Testis (tissue), 2 donors: Measurements from ENCODE around the gene EPPIN.

ENCODE experiments used
- POLR2A ChIP-seq: fragments of 450-650 bp; IDR thresholded peaks from one replicate; pipeline ENCODE4 v1.6.1; 2017; ENCODE audit warnings: antibody characterized with exemption, mild to moderate bottlenecking, moderate library complexity
- TF ChIP-seq, protein P1 (sequence below), 3 experiments: fragments of 450-650 bp in 2 of 3; fragments of 200-600 bp in 1 of 3; sonication (generic) in 1 of 3; IDR thresholded peaks; one replicate each; pipeline ENCODE4 v1.5.1; 2016 to 2019; ENCODE audit warnings: antibody characterized with exemption in 3 of 3, mild to moderate bottlenecking in 2 of 3, moderate library complexity in 1 of 3

DNA sequence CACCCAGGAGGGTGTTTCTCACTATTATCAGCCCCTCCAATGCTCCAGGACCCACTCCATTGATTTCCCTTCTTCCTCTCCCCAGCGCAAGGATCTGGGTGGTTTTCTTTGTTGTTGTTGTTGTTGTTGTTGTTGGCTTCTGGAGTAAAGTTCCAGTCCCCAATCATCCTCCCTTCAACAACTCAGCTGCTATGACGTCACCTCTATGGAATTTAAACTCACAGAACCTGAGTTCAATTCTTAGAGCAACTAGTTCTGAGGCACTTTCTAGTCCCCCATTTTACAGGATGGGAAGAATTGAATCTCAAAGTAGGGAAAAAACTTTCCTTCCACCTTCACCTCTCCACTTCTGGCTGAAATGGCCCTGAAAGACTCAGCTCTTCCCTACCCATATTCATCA lies 41.6 kb upstream of the EPPIN start:
- TF ChIP-seq, protein P1, sequence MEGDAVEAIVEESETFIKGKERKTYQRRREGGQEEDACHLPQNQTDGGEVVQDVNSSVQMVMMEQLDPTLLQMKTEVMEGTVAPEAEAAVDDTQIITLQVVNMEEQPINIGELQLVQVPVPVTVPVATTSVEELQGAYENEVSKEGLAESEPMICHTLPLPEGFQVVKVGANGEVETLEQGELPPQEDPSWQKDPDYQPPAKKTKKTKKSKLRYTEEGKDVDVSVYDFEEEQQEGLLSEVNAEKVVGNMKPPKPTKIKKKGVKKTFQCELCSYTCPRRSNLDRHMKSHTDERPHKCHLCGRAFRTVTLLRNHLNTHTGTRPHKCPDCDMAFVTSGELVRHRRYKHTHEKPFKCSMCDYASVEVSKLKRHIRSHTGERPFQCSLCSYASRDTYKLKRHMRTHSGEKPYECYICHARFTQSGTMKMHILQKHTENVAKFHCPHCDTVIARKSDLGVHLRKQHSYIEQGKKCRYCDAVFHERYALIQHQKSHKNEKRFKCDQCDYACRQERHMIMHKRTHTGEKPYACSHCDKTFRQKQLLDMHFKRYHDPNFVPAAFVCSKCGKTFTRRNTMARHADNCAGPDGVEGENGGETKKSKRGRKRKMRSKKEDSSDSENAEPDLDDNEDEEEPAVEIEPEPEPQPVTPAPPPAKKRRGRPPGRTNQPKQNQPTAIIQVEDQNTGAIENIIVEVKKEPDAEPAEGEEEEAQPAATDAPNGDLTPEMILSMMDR (IDR thresholded peaks at IDR 0.05): no peak
- TF ChIP-seq POLR2A: no peak
